ENCODE results near the gene CLCN7. TPM values are rescaled to one million over a fixed set of nuclear protein-coding genes. Genes with fewer than 3 reads are reported as not detected.
"Not testable (repeated sequence)": the region's sequence is repeated elsewhere in the genome, so short reads cannot be mapped to it uniquely, and the experiment has no call there.

Gene CLCN7
- total RNA-seq, 1 experiment from 2014 or later: 32.2 TPM

DNA sequence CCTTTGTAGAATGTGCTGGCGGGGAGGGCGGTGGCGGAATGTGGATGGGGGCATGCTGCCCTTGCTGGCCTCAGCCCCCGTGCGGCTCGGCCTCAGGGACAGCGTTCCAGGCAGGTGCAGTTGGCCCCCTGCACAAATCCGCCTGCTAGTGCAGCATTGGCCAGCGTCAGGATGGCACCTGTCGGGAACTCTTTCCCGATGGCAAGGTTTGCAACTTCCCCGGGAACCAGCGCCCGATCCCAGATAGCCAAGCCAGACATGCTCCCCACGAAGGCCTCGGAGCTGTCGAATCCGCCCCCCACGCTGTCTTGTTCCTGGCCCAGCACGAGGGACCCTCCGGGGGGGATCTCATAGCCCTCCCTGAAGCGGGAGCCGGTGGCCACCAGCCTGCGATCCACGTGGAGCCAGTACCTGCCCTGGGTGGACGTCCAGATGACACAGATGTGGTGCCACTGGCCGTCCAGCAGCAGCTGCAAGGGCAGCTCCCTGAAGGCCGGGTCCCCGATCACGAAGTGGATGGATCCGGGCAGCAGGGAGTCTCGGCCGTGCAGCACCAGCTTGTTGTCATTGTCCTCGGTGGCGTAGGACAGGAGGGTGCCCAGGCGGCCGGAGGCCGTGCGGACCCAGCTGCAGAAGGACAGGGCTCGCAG, 11.1 kb upstream of the CLCN7 start:
- no peak for DNase-seq
- no peaks in the 10 kb centered on the region for H3K9me3 ChIP-seq (replicated peaks)
- no peak overlapping the region for H3K27ac ChIP-seq
- H3K4me1 ChIP-seq: no peaks in the 10 kb centered on the region
- no peaks in the 10 kb centered on the region for H3K36me3 ChIP-seq
- H3K4me3 ChIP-seq: no peak overlapping the region
- H3K27me3 ChIP-seq: peaks cover 11% of the 10 kb centered on the region; the same call in 1 of the 2 replicates

GRCh38 chr16:1481906-1482835, 7.3 kb upstream of the CLCN7 start:
- no peak for DNase-seq
- H3K4me3 ChIP-seq: no peak overlapping the region
- peaks cover 11% of the 10 kb centered on the region; the same call in 1 of the 2 replicates for H3K27me3 ChIP-seq

GRCh38 chr16:1478937-1479336, 4.1 kb upstream of the CLCN7 start:
- H3K9me3 ChIP-seq (replicated peaks); H3K4me1 ChIP-seq; H3K4me3 ChIP-seq; DNase-seq; H3K36me3 ChIP-seq; H3K27me3 ChIP-seq; H3K27ac ChIP-seq: not testable (repeated sequence)

More at GRCh38 chr16:1481906-1482835, 7.3 kb upstream of the CLCN7 start:
- H3K4me1 ChIP-seq: no peaks in the 10 kb centered on the region
- H3K36me3 ChIP-seq: no peaks in the 10 kb centered on the region
- H3K9me3 ChIP-seq (replicated peaks): no peaks in the 10 kb centered on the region
- H3K27ac ChIP-seq: no peak overlapping the region

DNA sequence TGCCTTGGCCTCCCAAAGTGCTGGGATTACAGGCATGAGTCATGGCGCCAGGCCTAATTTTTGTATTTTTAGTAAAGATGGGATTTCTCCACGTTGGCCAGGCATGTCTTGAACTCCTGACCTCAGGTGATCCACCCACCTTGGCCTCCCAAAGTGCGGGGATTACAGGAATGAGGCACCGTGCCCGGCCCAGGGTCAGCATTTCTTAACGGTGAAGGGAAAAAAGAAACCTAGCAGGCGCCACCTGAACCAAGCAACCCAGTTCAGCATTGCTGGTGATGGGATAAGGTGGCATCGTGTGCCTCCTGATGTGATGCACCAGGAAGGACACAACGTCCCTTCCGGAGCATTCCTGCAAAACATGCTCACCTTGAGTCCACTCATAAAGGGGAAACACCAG, 2.2 kb upstream of the CLCN7 start:
- no peak overlapping the region for H3K27ac ChIP-seq
- no peaks in the 10 kb centered on the region for H3K9me3 ChIP-seq (replicated peaks)
- no peak for DNase-seq
- no peak overlapping the region for H3K4me3 ChIP-seq
- H3K27me3 ChIP-seq: no peaks in the 10 kb centered on the region
- H3K36me3 ChIP-seq: no peaks in the 10 kb centered on the region
- H3K4me1 ChIP-seq: no peaks in the 10 kb centered on the region

- peak overlapping the region; percentile 86 for H3K4me3 ChIP-seq
- no peaks in the 10 kb centered on the region for H3K9me3 ChIP-seq (replicated peaks)
- H3K36me3 ChIP-seq: no peaks in the 10 kb centered on the region
- no peak for DNase-seq
- H3K27me3 ChIP-seq: no peaks in the 10 kb centered on the region
- peak overlapping the region; percentile 81 for H3K27ac ChIP-seq
- no peaks in the 10 kb centered on the region for H3K4me1 ChIP-seq
Measured at GRCh38 chr16:1475552-1476114, 805 bp upstream of the CLCN7 start.

GRCh38 chr16:1474082-1474795, 589 bp downstream of the CLCN7 start:
- no peaks in the 10 kb centered on the region for H3K27me3 ChIP-seq
- H3K4me1 ChIP-seq: no peaks in the 10 kb centered on the region
- no peak for DNase-seq
- H3K9me3 ChIP-seq (replicated peaks): no peaks in the 10 kb centered on the region
- no peaks in the 10 kb centered on the region for H3K36me3 ChIP-seq
- H3K4me3 ChIP-seq: peak overlapping the region; percentile 86
- no peak overlapping the region for H3K27ac ChIP-seq

DNA sequence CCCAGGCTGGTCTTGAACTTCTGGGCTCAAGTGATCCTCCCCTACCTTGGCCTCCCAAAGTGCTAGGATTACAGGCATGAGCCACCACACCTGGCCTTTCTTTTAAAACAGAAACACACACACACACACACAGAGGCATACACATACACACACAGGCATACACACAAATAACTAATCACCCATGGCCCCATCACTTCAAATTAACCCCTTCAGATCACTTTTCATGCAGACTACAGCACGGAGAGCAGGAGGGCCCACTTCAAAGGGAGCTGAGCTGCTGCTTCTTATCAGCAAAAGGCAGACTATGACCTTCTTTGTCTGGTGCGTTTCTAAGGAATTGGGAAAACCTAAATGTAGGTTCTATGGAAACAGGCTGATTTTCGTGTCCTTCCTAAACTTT, 1.9 kb downstream of the CLCN7 start:
- Histone ChIP-seq H3K36me3 (no peaks in the 10 kb centered on the region), H3K9me3 (replicated peaks) (no peaks in the 10 kb centered on the region), H3K4me1 (no peaks in the 10 kb centered on the region), H3K4me3 (no peak overlapping the region), H3K27ac (no peak overlapping the region), H3K27me3 (no peaks in the 10 kb centered on the region)
- no peak for DNase-seq

DNA sequence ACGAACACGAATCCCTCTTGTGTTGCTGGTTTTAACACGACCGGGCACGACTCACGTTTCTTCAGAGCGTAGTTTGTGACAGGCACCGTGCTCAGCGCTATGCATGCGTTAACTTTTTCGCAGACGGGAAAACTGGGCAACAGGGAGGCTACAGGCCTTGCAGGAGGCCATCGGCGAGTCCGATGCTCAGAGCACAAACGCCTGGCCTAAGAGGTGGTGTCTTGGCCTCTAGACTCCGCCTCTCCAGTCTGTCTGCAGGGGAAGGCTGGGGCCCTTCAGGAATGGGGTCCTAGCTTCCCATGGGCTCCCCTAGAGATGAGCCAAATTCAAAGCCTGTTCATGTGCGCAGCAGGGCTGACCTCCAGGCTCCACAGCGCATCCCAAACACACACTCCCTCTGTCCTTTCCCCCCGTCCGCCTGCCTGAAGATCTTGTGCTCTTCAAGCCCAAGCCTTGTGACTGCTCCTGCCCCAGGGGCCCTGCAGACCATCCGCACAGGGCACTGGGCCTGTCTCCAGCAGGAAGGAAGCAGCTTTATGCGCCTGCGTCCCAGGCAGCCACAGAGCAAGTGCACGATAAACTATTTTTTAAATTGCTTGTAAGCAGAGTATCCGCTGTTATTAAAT, 3.1 kb downstream of the CLCN7 start:
- Histone ChIP-seq H3K27ac (no peak overlapping the region), H3K27me3 (no peaks in the 10 kb centered on the region), H3K9me3 (replicated peaks) (no peaks in the 10 kb centered on the region), H3K4me3 (no peak overlapping the region), H3K4me1 (no peaks in the 10 kb centered on the region), H3K36me3 (no peaks in the 10 kb centered on the region)
- DNase-seq: no peak

DNA sequence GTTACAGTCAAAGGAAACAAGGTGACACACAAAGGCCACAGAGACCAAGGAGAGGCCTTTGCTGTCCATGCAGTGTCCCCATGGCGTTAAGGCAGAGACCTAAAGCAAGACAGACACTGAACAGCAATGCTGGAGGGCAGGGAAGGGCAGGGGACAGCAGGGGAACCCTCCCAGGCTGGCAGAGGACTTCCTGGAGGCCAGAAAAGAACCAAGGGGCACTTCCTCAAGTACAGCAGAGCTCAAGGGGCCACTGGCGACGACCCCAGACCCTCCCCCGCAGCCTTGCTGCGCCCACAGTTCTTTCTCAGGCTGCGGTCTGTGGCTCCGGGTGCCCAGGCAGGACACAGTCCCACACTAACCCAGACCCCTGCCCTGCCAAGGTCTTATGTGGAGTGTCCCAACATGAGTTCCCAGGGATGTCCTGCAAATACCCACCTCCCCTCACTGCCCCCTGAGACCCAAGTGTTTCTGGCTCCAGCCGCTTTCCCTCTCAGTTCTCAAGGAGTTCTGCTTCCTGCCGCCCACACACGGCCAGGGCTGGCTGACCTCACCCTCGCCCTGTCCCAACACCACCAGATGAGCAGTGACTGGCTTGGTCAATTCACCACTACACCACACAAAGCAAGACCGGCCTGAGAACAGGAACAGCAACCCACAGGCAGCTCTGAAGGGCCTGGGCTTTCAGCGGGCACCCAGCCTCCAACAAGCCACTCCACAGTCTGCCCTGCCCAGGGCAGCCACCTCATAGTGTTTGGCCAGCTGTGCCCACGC, 4.2 kb downstream of the CLCN7 start:
- Histone ChIP-seq H3K27me3 (no peaks in the 10 kb centered on the region), H3K27ac (no peak overlapping the region), H3K36me3 (no peaks in the 10 kb centered on the region), H3K4me3 (no peak overlapping the region), H3K9me3 (replicated peaks) (no peaks in the 10 kb centered on the region), H3K4me1 (no peaks in the 10 kb centered on the region)
- DNase-seq: no peak

DNA sequence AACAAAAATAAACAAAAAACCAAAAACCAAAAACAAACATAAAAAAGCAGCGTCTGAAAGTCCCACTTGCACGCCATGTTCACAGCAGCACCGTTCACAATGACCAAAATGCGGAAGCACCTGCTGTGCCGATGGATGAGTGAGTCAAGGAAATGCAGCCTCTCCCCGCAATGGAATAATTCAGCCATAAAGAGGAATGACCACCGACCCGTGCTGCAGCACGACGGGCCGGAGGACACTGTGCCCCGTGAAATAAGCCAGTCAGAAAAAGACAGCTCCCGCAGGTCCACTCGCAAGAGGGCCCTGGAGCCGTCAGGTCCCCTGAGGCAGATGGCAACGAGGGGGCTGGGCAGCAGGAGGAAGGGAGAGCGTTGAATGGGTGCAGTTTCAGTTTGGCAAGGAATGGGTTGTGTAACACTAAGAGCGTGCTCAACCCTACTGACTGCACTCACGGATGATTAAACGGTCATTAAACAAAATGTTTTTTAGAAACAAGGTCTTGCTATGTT, 5.1 kb downstream of the CLCN7 start:
- Histone ChIP-seq H3K9me3 (replicated peaks) (no peaks in the 10 kb centered on the region), H3K36me3 (no peaks in the 10 kb centered on the region), H3K4me3 (no peak overlapping the region), H3K4me1 (no peaks in the 10 kb centered on the region), H3K27me3 (no peaks in the 10 kb centered on the region), H3K27ac (no peak overlapping the region)
- no peak for DNase-seq

DNA sequence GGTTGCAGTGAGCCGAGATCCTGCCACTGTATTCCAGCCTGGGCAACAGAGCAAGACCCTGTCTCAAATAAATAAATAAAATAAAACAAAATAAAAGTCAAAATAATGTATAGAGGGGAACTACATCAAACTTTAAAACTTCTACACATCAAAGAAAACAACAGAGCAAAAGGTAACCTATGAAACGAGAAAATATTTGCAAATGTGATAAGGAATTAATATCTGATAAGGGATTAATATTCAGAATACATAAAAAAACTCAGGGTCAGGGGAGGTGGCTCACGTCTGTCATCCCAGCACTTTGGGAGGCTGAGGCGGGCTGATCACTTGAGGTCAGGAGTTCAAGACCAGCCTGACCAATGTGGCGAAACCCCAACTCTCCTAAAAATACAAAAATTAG, 5.7 kb downstream of the CLCN7 start:
- not testable (repeated sequence) for H3K4me1 ChIP-seq; H3K27me3 ChIP-seq; DNase-seq; H3K9me3 ChIP-seq (replicated peaks); H3K36me3 ChIP-seq; H3K4me3 ChIP-seq; H3K27ac ChIP-seq

GRCh38 chr16:1468426-1468810, 6.4 kb downstream of the CLCN7 start:
- H3K4me3 ChIP-seq: no peak overlapping the region
- no peak for DNase-seq
- no peaks in the 10 kb centered on the region for H3K9me3 ChIP-seq (replicated peaks)
- no peaks in the 10 kb centered on the region for H3K4me1 ChIP-seq
- H3K27me3 ChIP-seq: no peaks in the 10 kb centered on the region
- H3K27ac ChIP-seq: no peak overlapping the region
- no peaks in the 10 kb centered on the region for H3K36me3 ChIP-seq

DNA sequence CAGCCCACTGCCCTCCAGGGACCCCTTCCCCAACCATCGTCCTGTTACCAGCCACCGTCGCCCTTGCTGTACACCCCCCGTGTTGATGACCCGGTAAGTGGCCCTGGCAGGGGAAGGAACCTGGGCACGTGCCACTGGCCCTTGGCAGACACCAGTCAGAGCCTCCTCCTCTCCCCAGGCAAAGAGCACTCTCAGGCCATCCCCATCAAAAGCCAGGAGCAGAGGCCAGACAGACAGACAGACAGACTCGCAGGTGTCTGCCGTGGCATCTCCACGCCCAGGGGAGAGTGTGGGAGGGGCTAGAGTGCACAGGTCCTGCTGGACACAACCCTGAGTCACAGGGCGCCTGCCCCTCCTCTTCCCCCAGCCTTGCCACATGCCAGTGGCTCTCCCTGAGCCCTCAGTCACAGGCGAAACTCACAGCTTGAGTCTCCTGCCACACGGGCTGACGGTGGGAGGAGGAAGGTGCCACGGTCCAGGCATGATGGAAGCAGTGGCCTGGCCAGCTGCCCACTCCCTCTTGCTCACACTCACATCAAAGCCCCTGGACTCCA, 7.8 kb downstream of the CLCN7 start:
- no peak for DNase-seq
- Histone ChIP-seq H3K4me1 (no peaks in the 10 kb centered on the region), H3K27ac (no peak overlapping the region), H3K27me3 (no peaks in the 10 kb centered on the region), H3K36me3 (no peaks in the 10 kb centered on the region), H3K4me3 (no peak overlapping the region), H3K9me3 (replicated peaks) (no peaks in the 10 kb centered on the region)
